ENCODE measurements around the gene THEMIS2.

- no peak for TF ChIP-seq CTCF (conservative IDR thresholded peaks at IDR 0.05; ENCODE audit: low read depth, low read length)
- no peak for TF ChIP-seq EZH2 (IDR thresholded peaks at IDR 0.05; ENCODE audit: borderline replicate concordance, low read depth, low read length, poor library complexity, severe bottlenecking)
These were observed 10.9 kb upstream of the THEMIS2 start for GRCh38 chr1:27861436-27861835.
